Endothelial cell of umbilical vein (primary cell): ENCODE data around the gene KCNA2. TPM values are rescaled to one million over a fixed set of nuclear protein-coding genes. Genes with fewer than 3 reads are reported as not detected.
A peak's percentile ranks its signal among the peaks of the same experiment; 100 is the strongest.

ENCODE experiments used
- BruUV-seq: library from RNA; stranded (reverse); fragments of 400-500 nt; replicated peaks from 2 replicates; lab custom pipeline; 2021; lab: Mats Ljungman, UMichigan
- CTCF ChIA-PET: fragments of 300-600, 350-600 bp; sonication (Branson Sonifier 250); formaldehyde crosslinking; loops from one replicate; lab custom pipeline; 2021; ENCODE audit warnings: antibody characterized with exemption, inconsistent platforms; lab: Charles Lee
- POLR2A ChIA-PET: fragments of 300-600, 350-600 bp; sonication (Branson Sonifier 250); formaldehyde crosslinking; loops from one replicate; lab custom pipeline; 2021; ENCODE audit warnings: antibody characterized with exemption, inconsistent platforms; lab: Charles Lee
- DNase-seq: peaks from one replicate; pipeline ENCODE4 v3.0.0-alpha.2; 2011; ENCODE audit warnings: low read depth, low spot score
- FAIRE-seq: peaks from 2 replicates; lab custom pipeline; 2011; peaks lifted over from hg19 to GRCh38; lab: Jason Lieb, UNC
- H2AFZ ChIP-seq: 2 replicates; pipeline ENCODE4 v1.6.0; 2012; ENCODE audit warnings: low read depth, low read length, control low read depth, inconsistent platforms
- H3K27ac ChIP-seq: 2 replicates; pipeline ENCODE4 v1.5.1; 2011; ENCODE audit warnings: low read depth, mild to moderate bottlenecking, control low read depth, low read length, moderate library complexity; ENCODE audit not compliant: insufficient read depth
- H3K27me3 ChIP-seq, 2 experiments: 2 replicates each; pipeline versions ENCODE4 v1.6.0 to v1.6.1; 2011; ENCODE audit warnings: low read length in 2 of 2, mixed read lengths in 1 of 2; ENCODE audit not compliant: control insufficient read depth in 2 of 2, insufficient read depth in 2 of 2
- H3K36me3 ChIP-seq, 2 experiments: 2 replicates in 1 of 2; 3 replicates in 1 of 2; pipeline ENCODE4 v1.5.1; 2011; ENCODE audit warnings: low read length in 2 of 2, mild to moderate bottlenecking in 1 of 2, moderate library complexity in 1 of 2; ENCODE audit not compliant: control insufficient read depth in 2 of 2, insufficient read depth in 2 of 2; ENCODE audit errors: extremely low read depth in 1 of 2
- H3K4me1 ChIP-seq: 3 replicates; pipeline ENCODE4 v1.5.1; 2011; ENCODE audit warnings: mild to moderate bottlenecking, low read length; ENCODE audit not compliant: control insufficient read depth, insufficient read depth; ENCODE audit errors: extremely low read depth
- H3K4me2 ChIP-seq: 2 replicates; pipeline ENCODE4 v1.6.1; 2011; ENCODE audit warnings: low read length, control low read depth, mixed read lengths; ENCODE audit not compliant: insufficient read depth
- H3K4me3 ChIP-seq, 3 experiments: fragments of 200-600 bp in 1 of 3; sonication (generic), shearing (Covaris generic) in 1 of 3; replicated peaks in 1 of 3; 2 replicates each; pipeline ENCODE4 v1.5.1; 2011 to 2016; ENCODE audit warnings: control low read depth in 3 of 3, low read length in 3 of 3, mild to moderate bottlenecking in 2 of 3, inconsistent platforms in 1 of 3, low read depth in 1 of 3, moderate library complexity in 1 of 3; ENCODE audit not compliant: insufficient read depth in 1 of 3
- H3K79me2 ChIP-seq: 2 replicates; pipeline ENCODE4 v1.6.0; 2012; ENCODE audit warnings: low read length, inconsistent platforms; ENCODE audit not compliant: control insufficient read depth, insufficient read depth
- H3K9ac ChIP-seq: replicated peaks from 2 replicates; pipeline ENCODE3; 2011; ENCODE audit warnings: low read length, control low read depth; ENCODE audit not compliant: insufficient read depth; ENCODE audit errors: extremely low read depth
- H3K9me1 ChIP-seq: replicated peaks from 3 replicates; pipeline ENCODE4 v1.6.0; 2011; ENCODE audit warnings: mild to moderate bottlenecking, low read length; ENCODE audit not compliant: control insufficient read depth, insufficient read depth; ENCODE audit errors: extremely low read depth
- H3K9me3 ChIP-seq: replicated peaks from 2 replicates; pipeline ENCODE4 v1.5.1; 2012; ENCODE audit warnings: low read length, inconsistent platforms; ENCODE audit not compliant: control insufficient read depth, insufficient read depth
- H4K20me1 ChIP-seq: replicated peaks from 2 replicates; pipeline ENCODE3; 2011; ENCODE audit warnings: mild to moderate bottlenecking, low read length; ENCODE audit not compliant: control insufficient read depth, insufficient read depth; ENCODE audit errors: extremely low read depth
- EZH2 ChIP-seq: IDR thresholded peaks from 2 replicates; pipeline ENCODE4 v1.6.1; 2012; ENCODE audit warnings: borderline replicate concordance, low read depth, mild to moderate bottlenecking, moderate library complexity, low read length, inconsistent platforms; ENCODE audit not compliant: severe bottlenecking
- FOS ChIP-seq: IDR thresholded peaks from 2 replicates; pipeline ENCODE4 v1.6.1; 2011; ENCODE audit warnings: mild to moderate bottlenecking, low read length, moderate library complexity, borderline replicate concordance; ENCODE audit not compliant: insufficient read depth
- GATA2 ChIP-seq: IDR thresholded peaks from 2 replicates; pipeline ENCODE4 v1.7.0; 2011; ENCODE audit warnings: low read depth, mild to moderate bottlenecking, moderate library complexity, mixed read lengths, low read length; ENCODE audit not compliant: insufficient read length, insufficient read depth
- JUN ChIP-seq: IDR thresholded peaks from 2 replicates; pipeline ENCODE4 v1.6.1; 2011; ENCODE audit warnings: borderline replicate concordance, low read depth; ENCODE audit not compliant: insufficient read length, insufficient read depth
- MYC ChIP-seq: IDR thresholded peaks from one replicate; pipeline ENCODE4 v1.6.1; 2011; ENCODE audit warnings: mild to moderate bottlenecking, low read depth, low read length
- POLR2A ChIP-seq: IDR thresholded peaks from 2 replicates; pipeline ENCODE4 v1.6.1; 2012; ENCODE audit warnings: low read depth, mild to moderate bottlenecking, control low read depth, low read length
- POLR2AphosphoS5 ChIP-seq: IDR thresholded peaks from 2 replicates; pipeline ENCODE4 v1.6.1; 2012; ENCODE audit warnings: low read depth, mild to moderate bottlenecking, control low read depth, low read length, moderate library complexity; ENCODE audit not compliant: insufficient read depth
- dilution Hi-C: fragments of 300-500 bp; cut with MboI; formaldehyde crosslinking; loops from one replicate; pipeline ENCODE4 v1.15.0; 2019; ENCODE audit warnings: low sequenced_read_pairs; ENCODE audit not compliant: extremely low pct_ligation_motif_present
- intact Hi-C: fragments of 100-400 bp; cut with micrococcal nuclease; formaldehyde crosslinking; loops from one replicate; pipeline ENCODE4 v1.10.0; 2022
- polyA plus RNA-seq, 4 experiments: library from polyadenylated mRNA; depleted of rRNA in 3 of 4; stranded (reverse) in 3 of 4; unstranded in 1 of 4; fragments of >200 nt; gene quantifications; 2 replicates each; pipeline versions ENCODE4 v1.2.1 to v1.2.3, GENCODE V29; 2011 to 2012; ENCODE audit warnings: missing spikeins in 1 of 4
- total RNA-seq: library from RNA; stranded (reverse); gene quantifications from 2 replicates; pipeline ENCODE4 v1.2.3, GENCODE V29; 2021
- TF ChIP-seq, protein P1 (sequence below): IDR thresholded peaks from 2 replicates; pipeline ENCODE4 v1.6.1; 2011; ENCODE audit not compliant: insufficient read depth, insufficient read length
- TF ChIP-seq, protein P2 (sequence below), 2 donors: IDR thresholded peaks; 1 replicate in 1 of 2; 2 replicates in 1 of 2; pipeline ENCODE4 v1.5.1; 2011; ENCODE audit warnings: low read length in 2 of 2, mild to moderate bottlenecking in 2 of 2, moderate library complexity in 2 of 2, control low read depth in 1 of 2, inconsistent platforms in 1 of 2, low read depth in 1 of 2; ENCODE audit not compliant: insufficient read depth in 1 of 2; ENCODE audit errors: extremely low read depth in 1 of 2

The KCNA2 gene
- total and polyA plus RNA-seq, 2 donors (not counting 3 experiments of a cell fraction or from before 2014, with no cell fraction given), result not detected

DNA sequence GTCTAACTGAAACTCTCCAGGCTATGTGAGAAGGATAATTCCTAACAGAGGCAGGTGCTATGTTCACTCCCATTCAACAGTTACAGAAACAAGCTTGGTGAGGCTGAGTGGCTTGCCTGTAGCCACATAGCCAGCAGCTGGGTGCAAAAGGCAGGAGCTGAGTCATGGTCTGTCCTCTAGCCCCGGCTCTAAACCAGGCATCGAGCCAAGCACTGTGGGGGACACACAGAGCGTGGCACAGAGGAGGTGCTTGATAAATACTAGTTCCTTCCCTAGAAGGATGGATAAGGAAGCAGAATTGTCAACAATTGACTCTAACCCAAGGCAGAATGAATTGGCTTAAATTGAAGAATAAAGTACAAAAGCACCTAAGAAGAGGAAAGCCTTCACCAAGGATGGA is 10.4 kb upstream of the KCNA2 start:
- H4K20me1 ChIP-seq, result no peaks in the 10 kb centered on the region
- H3K27me3 ChIP-seq, result peaks cover 8 to 13% of the 10 kb centered on the region in 2 experiments
- TF ChIP-seq, protein P1, sequence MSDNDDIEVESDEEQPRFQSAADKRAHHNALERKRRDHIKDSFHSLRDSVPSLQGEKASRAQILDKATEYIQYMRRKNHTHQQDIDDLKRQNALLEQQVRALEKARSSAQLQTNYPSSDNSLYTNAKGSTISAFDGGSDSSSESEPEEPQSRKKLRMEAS, result no peak
- TF ChIP-seq, protein P2, sequence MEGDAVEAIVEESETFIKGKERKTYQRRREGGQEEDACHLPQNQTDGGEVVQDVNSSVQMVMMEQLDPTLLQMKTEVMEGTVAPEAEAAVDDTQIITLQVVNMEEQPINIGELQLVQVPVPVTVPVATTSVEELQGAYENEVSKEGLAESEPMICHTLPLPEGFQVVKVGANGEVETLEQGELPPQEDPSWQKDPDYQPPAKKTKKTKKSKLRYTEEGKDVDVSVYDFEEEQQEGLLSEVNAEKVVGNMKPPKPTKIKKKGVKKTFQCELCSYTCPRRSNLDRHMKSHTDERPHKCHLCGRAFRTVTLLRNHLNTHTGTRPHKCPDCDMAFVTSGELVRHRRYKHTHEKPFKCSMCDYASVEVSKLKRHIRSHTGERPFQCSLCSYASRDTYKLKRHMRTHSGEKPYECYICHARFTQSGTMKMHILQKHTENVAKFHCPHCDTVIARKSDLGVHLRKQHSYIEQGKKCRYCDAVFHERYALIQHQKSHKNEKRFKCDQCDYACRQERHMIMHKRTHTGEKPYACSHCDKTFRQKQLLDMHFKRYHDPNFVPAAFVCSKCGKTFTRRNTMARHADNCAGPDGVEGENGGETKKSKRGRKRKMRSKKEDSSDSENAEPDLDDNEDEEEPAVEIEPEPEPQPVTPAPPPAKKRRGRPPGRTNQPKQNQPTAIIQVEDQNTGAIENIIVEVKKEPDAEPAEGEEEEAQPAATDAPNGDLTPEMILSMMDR (IDR thresholded peaks at IDR 0.05; ENCODE audit: extremely low read depth in 1 of 2, insufficient read depth in 1 of 2, low read depth in 1 of 2, low read length in 2 of 2), result no peak
- no peaks in the 10 kb centered on the region for H3K4me1 ChIP-seq
- H3K9me3 ChIP-seq, result no peaks in the 10 kb centered on the region
- no peak overlapping the region for H3K4me3 ChIP-seq
- H3K4me2 ChIP-seq, result no peak overlapping the region
- CTCF ChIA-PET, result interaction anchor here (0.5 to 2.0 kb wide), 4 partner anchors 61 to 167 kb away, joined by 3 to 6 read pairs (median 5); no protein-coding TSS in a partner anchor
- H3K9ac ChIP-seq, result no peak overlapping the region
- H3K9me1 ChIP-seq, result no peaks in the 10 kb centered on the region
- FAIRE-seq (no peak), DNase-seq (no peak)
- no peak overlapping the region for H2AFZ ChIP-seq
- dilution Hi-C loops (no loop called here), intact Hi-C loops (no loop called here)
- H3K27ac ChIP-seq, result no peak overlapping the region
- BruUV-seq, result no TSS peak
- POLR2A ChIA-PET, result no interaction called here
- H3K36me3 ChIP-seq, result no peaks in the 10 kb centered on the region
- no peaks in the 10 kb centered on the region for H3K79me2 ChIP-seq

DNA sequence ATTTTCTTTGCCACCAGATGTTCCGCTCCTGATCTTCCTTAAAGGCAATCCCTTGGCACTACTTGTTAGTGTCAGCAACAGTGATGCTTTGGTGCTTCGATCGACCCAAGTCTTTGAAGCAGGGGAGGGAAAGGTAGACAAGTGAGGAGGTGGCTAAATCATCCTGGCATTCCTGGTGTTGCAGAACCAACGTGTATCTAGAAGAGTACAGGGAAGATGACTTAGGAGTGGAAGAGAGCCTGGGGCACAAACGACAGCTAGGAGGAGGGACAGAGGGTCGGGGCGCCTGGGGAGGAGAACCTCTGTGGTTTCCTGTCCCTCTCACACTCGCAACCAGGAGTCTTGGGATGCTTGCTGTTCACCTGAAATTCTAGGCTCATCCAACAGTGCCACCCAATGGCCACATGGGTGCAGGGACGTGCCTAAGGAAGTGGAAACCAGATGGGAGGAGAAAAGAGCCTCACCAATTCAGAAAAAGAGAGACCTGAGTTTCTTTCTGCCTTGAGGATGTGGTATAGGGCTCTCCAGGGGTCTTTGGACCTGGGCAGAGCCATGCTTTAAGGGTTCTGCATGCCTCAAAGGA is 9.5 kb upstream of the KCNA2 start:
- Histone ChIP-seq H3K9me3 (no peaks in the 10 kb centered on the region), H3K4me1 (no peaks in the 10 kb centered on the region), H3K36me3 (no peaks in the 10 kb centered on the region), H3K9me1 (no peaks in the 10 kb centered on the region), H3K27me3 (peaks cover 0 to 12% of the 10 kb centered on the region in 2 experiments), H4K20me1 (no peaks in the 10 kb centered on the region), H3K79me2 (no peaks in the 10 kb centered on the region), H3K27ac (no peak overlapping the region), H3K9ac (no peak overlapping the region), H3K4me3 (no peak overlapping the region), H3K4me2 (no peak overlapping the region), H2AFZ (no peak overlapping the region)
- peak; percentile 38 for DNase-seq
- intact Hi-C loops (loop anchor here (1.0 kb wide), 2 partner anchors 60 to 91 kb away; no protein-coding TSS in a partner anchor), dilution Hi-C loops (no loop called here)
- TF ChIP-seq, protein P2 (IDR thresholded peaks at IDR 0.05; ENCODE audit: extremely low read depth in 1 of 2, insufficient read depth in 1 of 2, low read depth in 1 of 2, low read length in 2 of 2), result peak; percentile 55 to 62
- TF ChIP-seq FOS (no peak), EZH2 (peak; percentile 12), GATA2 (no peak), POLR2A (no peak), MYC (no peak), JUN (no peak), POLR2AphosphoS5 (no peak)
- TF ChIP-seq, protein P1, result no peak
- POLR2A ChIA-PET, result no interaction called here
- FAIRE-seq, result peak; percentile 78
- CTCF ChIA-PET, result interaction anchor here (2.0 kb wide), 1 partner anchor 92 kb away, joined by 6 read pairs; no protein-coding TSS in a partner anchor
- BruUV-seq, result no TSS peak
